Sigmoid colon (tissue), 7 donors: Measurements from ENCODE around the gene DIP2B. TPM values are rescaled to one million over a fixed set of nuclear protein-coding genes. Genes with fewer than 3 reads are reported as not detected.
"Not testable (repeated sequence)": the region's sequence is repeated elsewhere in the genome, so short reads cannot be mapped to it uniquely, and the experiment has no call there.

Experiments
- DNase-seq: peaks from one replicate; pipeline ENCODE4 v3.0.0-alpha.2; 2019
- H3K27ac ChIP-seq, 4 donors: fragments of 200-600 bp; sonication (generic); one replicate each; pipeline ENCODE4 v1.5.1; 2016 to 2019; ENCODE audit warnings: mild to moderate bottlenecking in 1 of 4
- H3K27me3 ChIP-seq, 3 donors: fragments of 200-600 bp; sonication (generic); one replicate each; pipeline ENCODE4 v1.5.1; 2019; ENCODE audit warnings: mild to moderate bottlenecking in 1 of 3
- H3K36me3 ChIP-seq, 4 donors: fragments of 200-600 bp; sonication (generic); one replicate each; pipeline ENCODE4 v1.5.1; 2016 to 2019
- H3K4me1 ChIP-seq, 4 donors: fragments of 200-600 bp; sonication (generic); one replicate each; pipeline ENCODE4 v1.5.1; 2017 to 2019
- H3K4me3 ChIP-seq, 4 donors: fragments of 200-600 bp; sonication (generic); one replicate each; pipeline ENCODE4 v1.5.1; 2017 to 2019; ENCODE audit warnings: mild to moderate bottlenecking in 2 of 4, moderate library complexity in 1 of 4
- H3K9me3 ChIP-seq, 4 donors: fragments of 200-600 bp in 3 of 4; sonication (generic) in 3 of 4; one replicate each; pipeline versions ENCODE4 v1.5.1 to v1.6.1; 2013 to 2019
- CTCF ChIP-seq, 4 experiments: fragments of 450-650 bp in 3 of 4; fragments of 200-600 bp in 1 of 4; IDR thresholded peaks; one replicate each; pipeline ENCODE4 v1.5.1; 2016 to 2019; ENCODE audit warnings: antibody characterized with exemption in 4 of 4, mild to moderate bottlenecking in 3 of 4, moderate library complexity in 2 of 4
- EP300 ChIP-seq, 4 donors: sonication (generic); formaldehyde crosslinking; IDR thresholded peaks; one replicate each; pipeline ENCODE4 v1.6.1; 2017; ENCODE audit warnings: antibody characterized with exemption in 4 of 4
- POLR2A ChIP-seq, 2 donors: fragments of 450-650 bp; IDR thresholded peaks; one replicate each; pipeline ENCODE4 v1.6.1; 2016; ENCODE audit warnings: antibody characterized with exemption in 2 of 2, mild to moderate bottlenecking in 2 of 2, moderate library complexity in 2 of 2
- POLR2AphosphoS5 ChIP-seq, 4 donors: sonication (generic); formaldehyde crosslinking; IDR thresholded peaks; one replicate each; pipeline ENCODE4 v1.6.1; 2017; ENCODE audit warnings: antibody characterized with exemption in 4 of 4
- WGBS, 2 donors: extraction: QIAGEN DNeasy Blood & Tissue Kit; methylation state at CpG; one replicate each; pipeline ENCODE4 v1.1.7; 2013; 5-methylcytosine and 5-hydroxymethylcytosine counted together
- intact Hi-C: fragments of 100-400 bp; cut with DNase I; formaldehyde crosslinking; loops from one replicate; pipeline ENCODE4 v1.15.1; 2023
- polyA plus RNA-seq, 3 donors: library from polyadenylated mRNA; stranded (reverse); fragments of 200-250 nt; gene quantifications; one replicate each; pipeline ENCODE4 v1.2.3, GENCODE V29; 2013
- total RNA-seq, 4 donors: library from RNA; depleted of rRNA; stranded (reverse); fragments of >200 nt; gene quantifications; one replicate each; pipeline ENCODE4 v1.1.0, GENCODE V29; 2016
- donor health status: healthy with polysubstance abuse.
- donor health status: Bipolar disorder and iron deficiency.
- donor health status: healthy.

The DIP2B gene
- total and polyA plus RNA-seq, 7 donors = 7.2 to 28.0 (median 16.4) TPM

GRCh38 chr12:50519353-50519752 is 14.6 kb downstream of the DIP2B start:
- H3K9me3 ChIP-seq = no peaks in the 10 kb centered on the region
- H3K4me1 ChIP-seq = peaks cover 0 to 44% (median 28%) of the 10 kb centered on the region in 4 donors
- H3K27me3 ChIP-seq = no peaks in the 10 kb centered on the region
- no peak for TF ChIP-seq EP300 (IDR thresholded peaks at IDR 0.05)
- no peak for TF ChIP-seq POLR2AphosphoS5 (IDR thresholded peaks at IDR 0.05)
- no peak for TF ChIP-seq CTCF (IDR thresholded peaks at IDR 0.05)
- no peak for TF ChIP-seq POLR2A (IDR thresholded peaks at IDR 0.05)
- intact Hi-C loops = no loop called here
- DNase-seq = no peak
- no peak overlapping the region for H3K4me3 ChIP-seq
- 76 to 85% methylated on average over 1 of the region's 1 CpG for WGBS, 2 donors
- H3K27ac ChIP-seq = peak overlapping the region in 1 of 4 donors; percentile 83
- H3K36me3 ChIP-seq = no peaks in the 10 kb centered on the region

- DNase-seq = peak; percentile 70
- Histone ChIP-seq H3K4me1 (peaks cover 0 to 44% (median 26%) of the 10 kb centered on the region in 4 donors), H3K9me3 (no peaks in the 10 kb centered on the region), H3K27me3 (no peaks in the 10 kb centered on the region), H3K36me3 (no peaks in the 10 kb centered on the region), H3K4me3 (no peak overlapping the region), H3K27ac (peak overlapping the region; percentile 60 to 83 (median 72))
- intact Hi-C loops = no loop called here
- 72 to 85% methylated on average over 8 of the region's 8 CpGs for WGBS, 2 donors
- TF ChIP-seq EP300 (IDR thresholded peaks at IDR 0.05) = peak in 1 of 4 donors; percentile 46
- peak; percentile 33 to 56 (median 42) for TF ChIP-seq POLR2AphosphoS5 (IDR thresholded peaks at IDR 0.05)
- TF ChIP-seq POLR2A (IDR thresholded peaks at IDR 0.05) = no peak
These were observed 15.8 kb downstream of the DIP2B start for GRCh38 chr12:50520416-50521207.

GRCh38 chr12:50521781-50522180 is 17.0 kb downstream of the DIP2B start:
- Histone ChIP-seq H3K27ac (peak overlapping the region in 3 of 4 donors; percentile 69 to 83 (median 76)), H3K4me1 (peaks cover 0 to 56% (median 34%) of the 10 kb centered on the region in 4 donors)
- 96 to 98% methylated on average over 4 of the region's 4 CpGs for WGBS, 2 donors
- H3K36me3 ChIP-seq, intact Hi-C loops, H3K9me3 ChIP-seq, H3K4me3 ChIP-seq, DNase-seq, H3K27me3 ChIP-seq: not testable (repeated sequence)

GRCh38 chr12:50523772-50524171 is 19.0 kb downstream of the DIP2B start:
- DNase-seq = no peak
- no peak overlapping the region for H3K4me3 ChIP-seq
- H3K4me1 ChIP-seq = peaks cover 0 to 44% (median 29%) of the 10 kb centered on the region in 4 donors
- H3K27ac ChIP-seq = no peak overlapping the region
- no peak for TF ChIP-seq POLR2A (IDR thresholded peaks at IDR 0.05)
- no peak for TF ChIP-seq CTCF (IDR thresholded peaks at IDR 0.05)
- no peak for TF ChIP-seq POLR2AphosphoS5 (IDR thresholded peaks at IDR 0.05)
- TF ChIP-seq EP300 (IDR thresholded peaks at IDR 0.05) = no peak
- H3K36me3 ChIP-seq = no peaks in the 10 kb centered on the region
- no peaks in the 10 kb centered on the region for H3K9me3 ChIP-seq
- no peaks in the 10 kb centered on the region for H3K27me3 ChIP-seq
- 62 to 88% methylated on average over 1 of the region's 1 CpG for WGBS, 2 donors
- intact Hi-C loops = no loop called here

- intact Hi-C loops = no loop called here
- WGBS, 2 donors = 96 to 98% methylated on average over 2 of the region's 2 CpGs
- no peak for TF ChIP-seq POLR2A (IDR thresholded peaks at IDR 0.05)
- no peak for TF ChIP-seq EP300 (IDR thresholded peaks at IDR 0.05)
- no peak for TF ChIP-seq CTCF (IDR thresholded peaks at IDR 0.05)
- no peak for TF ChIP-seq POLR2AphosphoS5 (IDR thresholded peaks at IDR 0.05)
- DNase-seq = no peak
- no peaks in the 10 kb centered on the region for H3K27me3 ChIP-seq
- H3K27ac ChIP-seq = no peak overlapping the region
- H3K9me3 ChIP-seq = no peaks in the 10 kb centered on the region
- H3K36me3 ChIP-seq = no peaks in the 10 kb centered on the region
- no peak overlapping the region for H3K4me3 ChIP-seq
- H3K4me1 ChIP-seq = peaks cover 0 to 38% (median 36%) of the 10 kb centered on the region in 4 donors
These were observed 19.8 kb downstream of the DIP2B start for GRCh38 chr12:50524621-50525020.
